Activated naive CD4-positive, alpha-beta T cell treated with anti-CD3 and anti-CD28 coated beads for 36 hours (primary cell): ENCODE data around the gene WLS. TPM values are rescaled to one million over a fixed set of nuclear protein-coding genes. Genes with fewer than 3 reads are reported as not detected.

Source experiments
- CTCF ChIA-PET: fragments of 350-600 bp; sonication (Branson Sonifier 250); formaldehyde crosslinking; loops from one replicate; lab custom pipeline; 2021; ENCODE audit warnings: antibody characterized with exemption; lab: Charles Lee
- DNase-seq: peaks from one replicate; pipeline ENCODE4 v3.0.0-alpha.2; 2020
- H3K27ac Mint-ChIP-seq: one replicate; pipeline ENCODE4 v1.8.0; 2021; ENCODE audit warnings: mild to moderate bottlenecking, mixed read lengths
- H3K27me3 Mint-ChIP-seq: one replicate; pipeline ENCODE4 v1.8.0; 2021; ENCODE audit warnings: low read depth, mixed read lengths
- H3K36me3 Mint-ChIP-seq: one replicate; pipeline ENCODE4 v1.8.0; 2021; ENCODE audit warnings: low read depth, mixed read lengths
- H3K4me1 Mint-ChIP-seq: one replicate; pipeline ENCODE4 v1.8.0; 2021; ENCODE audit warnings: low read depth, mixed read lengths
- H3K4me3 Mint-ChIP-seq: one replicate; pipeline ENCODE4 v1.8.0; 2021; ENCODE audit warnings: mild to moderate bottlenecking, moderate library complexity, mixed read lengths
- H3K9me3 Mint-ChIP-seq: one replicate; pipeline ENCODE4 v1.8.0; 2021; ENCODE audit warnings: mixed read lengths
- intact Hi-C: fragments of 100-400 bp; cut with micrococcal nuclease; formaldehyde crosslinking; loops from one replicate; pipeline ENCODE4 v1.15.1; 2023
- total RNA-seq, 2 experiments: library from RNA; stranded (reverse); gene quantifications; one replicate each; pipeline ENCODE4 v1.2.3, GENCODE V29; 2021

WLS gene
- total RNA-seq, 2 experiments from 2014 or later = not detected

- H3K4me1 Mint-ChIP-seq = no peaks in the 10 kb centered on the region
- H3K36me3 Mint-ChIP-seq = no peaks in the 10 kb centered on the region
- intact Hi-C loops = no loop called here
- CTCF ChIA-PET = no interaction called here
- no peak for DNase-seq
- no peak overlapping the region for H3K4me3 Mint-ChIP-seq
- no peaks in the 10 kb centered on the region for H3K9me3 Mint-ChIP-seq
- peaks cover 2% of the 10 kb centered on the region for H3K27me3 Mint-ChIP-seq
- H3K27ac Mint-ChIP-seq = no peak overlapping the region
Measured at GRCh38 chr1:68206848-68207689, 25.3 kb downstream of the WLS start.

GRCh38 chr1:68205794-68206358 is 26.4 kb downstream of the WLS start:
- Mint-ChIP-seq H3K27ac (no peak overlapping the region), H3K36me3 (no peaks in the 10 kb centered on the region), H3K27me3 (peaks cover 2% of the 10 kb centered on the region), H3K4me1 (no peaks in the 10 kb centered on the region), H3K4me3 (no peak overlapping the region), H3K9me3 (no peaks in the 10 kb centered on the region)
- DNase-seq = no peak
- intact Hi-C loops = no loop called here
- CTCF ChIA-PET = no interaction called here

DNA sequence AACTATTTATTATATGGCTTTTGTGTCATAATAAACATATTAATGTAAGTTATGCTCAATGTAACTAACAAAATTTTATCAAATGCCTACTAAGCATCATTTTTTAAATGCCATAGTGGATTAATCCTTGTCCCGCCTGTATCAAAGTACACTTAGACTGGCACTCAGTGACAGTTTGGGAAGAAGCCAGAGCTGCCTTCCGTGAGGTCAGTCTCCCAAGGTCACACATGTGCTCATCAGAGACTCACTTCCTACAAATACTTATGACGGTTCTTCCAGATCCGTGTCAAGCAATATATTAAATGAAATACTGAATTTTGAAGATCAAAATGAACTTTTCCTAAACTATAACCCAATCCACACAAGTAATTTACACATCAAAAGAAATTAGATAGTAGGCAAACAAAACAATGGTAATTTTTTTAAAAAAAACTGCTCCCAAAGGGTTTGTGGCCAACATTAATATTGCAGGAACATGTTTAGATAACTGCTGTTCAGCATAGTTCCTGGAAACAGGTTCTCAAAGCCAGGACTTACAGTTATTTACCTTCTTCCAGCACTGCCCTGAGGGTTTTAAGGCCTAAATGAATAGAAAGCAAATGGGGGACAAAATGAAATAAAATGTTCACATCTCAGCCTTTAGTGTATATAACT is 27.2 kb downstream of the WLS start:
- Mint-ChIP-seq H3K27me3 (peaks cover 2% of the 10 kb centered on the region), H3K9me3 (no peaks in the 10 kb centered on the region), H3K4me1 (no peaks in the 10 kb centered on the region), H3K4me3 (no peak overlapping the region), H3K27ac (no peak overlapping the region), H3K36me3 (no peaks in the 10 kb centered on the region)
- CTCF ChIA-PET = no interaction called here
- DNase-seq = no peak
- intact Hi-C loops = no loop called here

DNA sequence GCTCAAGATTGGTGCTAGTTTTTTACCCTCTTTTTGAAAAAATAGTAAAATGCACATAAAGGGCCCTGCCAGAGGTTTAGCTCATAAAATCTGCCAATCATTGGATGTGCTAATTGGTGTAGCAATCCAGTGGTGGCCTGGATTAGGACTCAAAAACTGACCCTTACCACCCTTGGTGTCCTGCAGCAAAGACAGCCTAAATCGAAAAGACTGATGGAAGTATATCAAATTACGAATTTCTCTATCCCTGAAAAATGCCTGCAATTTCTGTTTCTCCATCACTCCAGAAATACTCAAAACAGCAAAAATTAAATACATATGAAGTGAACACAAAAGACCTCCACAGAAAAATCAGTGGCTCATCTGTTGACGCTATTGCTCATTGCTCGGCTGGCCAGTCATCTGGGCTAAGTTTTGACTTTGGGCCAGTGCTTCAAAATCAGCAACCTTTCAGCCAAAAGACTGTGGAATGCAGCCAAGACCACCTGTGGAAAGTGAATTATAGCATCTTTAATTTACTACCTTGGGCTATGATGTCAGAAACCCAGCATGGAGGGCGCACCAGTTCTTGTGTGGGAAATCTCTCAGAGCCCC is 30.0 kb downstream of the WLS start:
- Mint-ChIP-seq H3K27ac (no peak overlapping the region), H3K4me3 (no peak overlapping the region), H3K27me3 (peaks cover 2% of the 10 kb centered on the region), H3K9me3 (no peaks in the 10 kb centered on the region), H3K36me3 (no peaks in the 10 kb centered on the region), H3K4me1 (no peaks in the 10 kb centered on the region)
- no peak for DNase-seq
- CTCF ChIA-PET = no interaction called here
- intact Hi-C loops = no loop called here

- DNase-seq = no peak
- Mint-ChIP-seq H3K27me3 (peaks cover 2% of the 10 kb centered on the region), H3K36me3 (no peaks in the 10 kb centered on the region), H3K9me3 (no peaks in the 10 kb centered on the region), H3K27ac (no peak overlapping the region), H3K4me1 (no peaks in the 10 kb centered on the region), H3K4me3 (no peak overlapping the region)
- intact Hi-C loops = no loop called here
- CTCF ChIA-PET = no interaction called here
Measured at GRCh38 chr1:68201546-68202238, 30.6 kb downstream of the WLS start.

- Mint-ChIP-seq H3K4me1 (no peaks in the 10 kb centered on the region), H3K27me3 (peaks cover under 1% of the 10 kb centered on the region), H3K9me3 (no peaks in the 10 kb centered on the region), H3K36me3 (no peaks in the 10 kb centered on the region), H3K4me3 (no peak overlapping the region), H3K27ac (no peak overlapping the region)
- no peak for DNase-seq
- intact Hi-C loops = no loop called here
- CTCF ChIA-PET = no interaction called here
Measured at GRCh38 chr1:68199603-68200002, 32.7 kb downstream of the WLS start.

- no peak for DNase-seq
- no peaks in the 10 kb centered on the region for H3K27me3 Mint-ChIP-seq
- H3K9me3 Mint-ChIP-seq = no peaks in the 10 kb centered on the region
- no peaks in the 10 kb centered on the region for H3K4me1 Mint-ChIP-seq
- no peak overlapping the region for H3K27ac Mint-ChIP-seq
- intact Hi-C loops = no loop called here
- no peaks in the 10 kb centered on the region for H3K36me3 Mint-ChIP-seq
- CTCF ChIA-PET = no interaction called here
- no peak overlapping the region for H3K4me3 Mint-ChIP-seq
Measured at GRCh38 chr1:68198752-68199151, 33.6 kb downstream of the WLS start.

DNA sequence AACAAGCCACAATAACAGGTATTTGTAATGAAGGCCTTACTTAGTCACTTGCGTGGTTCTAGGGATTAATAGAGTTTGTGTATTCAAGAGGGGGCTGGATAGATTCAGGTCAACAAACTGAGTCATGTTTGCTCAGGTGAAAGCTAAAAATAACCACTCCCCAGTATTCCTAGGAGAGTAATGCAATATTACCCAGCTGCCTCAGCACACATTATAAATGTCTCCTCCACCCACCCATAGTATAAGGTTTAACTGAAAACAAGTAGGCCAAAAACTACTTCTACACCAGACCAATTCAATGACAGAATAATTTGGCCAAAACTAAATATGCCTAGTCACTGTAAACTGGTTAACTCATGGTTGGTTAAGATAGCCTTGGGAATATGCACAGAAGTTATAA is 34.4 kb downstream of the WLS start:
- H3K27me3 Mint-ChIP-seq = no peaks in the 10 kb centered on the region
- no peaks in the 10 kb centered on the region for H3K9me3 Mint-ChIP-seq
- intact Hi-C loops = no loop called here
- CTCF ChIA-PET = interaction anchor here (0.9 kb wide), 1 partner anchor 80 kb away, joined by 3 read pairs; no protein-coding TSS in a partner anchor
- H3K4me1 Mint-ChIP-seq = no peaks in the 10 kb centered on the region
- no peak overlapping the region for H3K27ac Mint-ChIP-seq
- H3K36me3 Mint-ChIP-seq = no peaks in the 10 kb centered on the region
- DNase-seq = no peak
- no peak overlapping the region for H3K4me3 Mint-ChIP-seq

GRCh38 chr1:68197461-68197860 is 34.9 kb downstream of the WLS start:
- Mint-ChIP-seq H3K27me3 (no peaks in the 10 kb centered on the region), H3K36me3 (no peaks in the 10 kb centered on the region), H3K9me3 (no peaks in the 10 kb centered on the region), H3K4me3 (no peak overlapping the region), H3K27ac (no peak overlapping the region), H3K4me1 (no peaks in the 10 kb centered on the region)
- CTCF ChIA-PET = interaction anchor here (0.9 kb wide), 1 partner anchor 80 kb away, joined by 3 read pairs; no protein-coding TSS in a partner anchor
- DNase-seq = no peak
- intact Hi-C loops = no loop called here

- H3K27me3 Mint-ChIP-seq = no peaks in the 10 kb centered on the region
- H3K9me3 Mint-ChIP-seq = no peaks in the 10 kb centered on the region
- intact Hi-C loops = no loop called here
- no peak for DNase-seq
- CTCF ChIA-PET = no interaction called here
- no peaks in the 10 kb centered on the region for H3K36me3 Mint-ChIP-seq
- H3K4me1 Mint-ChIP-seq = no peaks in the 10 kb centered on the region
- no peak overlapping the region for H3K4me3 Mint-ChIP-seq
- no peak overlapping the region for H3K27ac Mint-ChIP-seq
Measured at GRCh38 chr1:68196676-68197075, 35.6 kb downstream of the WLS start.

DNA sequence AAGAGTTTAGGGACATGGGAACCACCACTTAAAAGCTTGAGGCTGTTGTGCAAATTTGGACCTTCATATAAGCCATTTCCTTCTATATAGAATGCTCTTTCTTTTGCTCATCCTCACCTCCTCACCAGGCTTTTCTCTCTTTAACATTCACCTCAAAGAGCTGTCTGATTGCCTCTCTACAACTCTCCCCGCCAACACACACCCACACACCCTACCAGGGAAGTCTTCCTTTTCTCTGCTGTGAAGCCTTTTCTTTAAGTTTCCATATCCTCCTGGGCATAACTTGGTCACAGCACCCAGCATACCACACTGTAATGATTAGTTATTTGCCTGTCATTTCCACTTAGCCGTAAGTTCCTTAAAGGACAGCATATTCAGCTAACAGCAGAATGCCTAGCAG is 40.6 kb downstream of the WLS start:
- Mint-ChIP-seq H3K4me3 (no peak overlapping the region), H3K9me3 (no peaks in the 10 kb centered on the region), H3K27ac (no peak overlapping the region), H3K36me3 (no peaks in the 10 kb centered on the region), H3K27me3 (peaks cover 2% of the 10 kb centered on the region), H3K4me1 (no peaks in the 10 kb centered on the region)
- intact Hi-C loops = no loop called here
- CTCF ChIA-PET = no interaction called here
- DNase-seq = no peak

- CTCF ChIA-PET = no interaction called here
- H3K4me1 Mint-ChIP-seq = no peaks in the 10 kb centered on the region
- intact Hi-C loops = no loop called here
- H3K4me3 Mint-ChIP-seq = no peak overlapping the region
- H3K27me3 Mint-ChIP-seq = peaks cover 11% of the 10 kb centered on the region
- no peak overlapping the region for H3K27ac Mint-ChIP-seq
- H3K9me3 Mint-ChIP-seq = no peaks in the 10 kb centered on the region
- no peaks in the 10 kb centered on the region for H3K36me3 Mint-ChIP-seq
- DNase-seq = no peak
Measured at GRCh38 chr1:68188644-68189340, 43.5 kb downstream of the WLS start.
